GM19025 (cell line): Measurements from ENCODE around the gene INPP4B.
"Not testable (repeated sequence)": the region's sequence is repeated elsewhere in the genome, so short reads cannot be mapped to it uniquely, and the experiment has no call there.

Source experiments
- ATAC-seq: cut with Tn5 transposase; IDR thresholded peaks from one replicate; pipeline ENCODE4 v1.9.1; 2021; ENCODE audit warnings: mild to moderate bottlenecking, low read depth, moderate library complexity; ENCODE audit not compliant: unreplicated experiment

The INPP4B gene

DNA sequence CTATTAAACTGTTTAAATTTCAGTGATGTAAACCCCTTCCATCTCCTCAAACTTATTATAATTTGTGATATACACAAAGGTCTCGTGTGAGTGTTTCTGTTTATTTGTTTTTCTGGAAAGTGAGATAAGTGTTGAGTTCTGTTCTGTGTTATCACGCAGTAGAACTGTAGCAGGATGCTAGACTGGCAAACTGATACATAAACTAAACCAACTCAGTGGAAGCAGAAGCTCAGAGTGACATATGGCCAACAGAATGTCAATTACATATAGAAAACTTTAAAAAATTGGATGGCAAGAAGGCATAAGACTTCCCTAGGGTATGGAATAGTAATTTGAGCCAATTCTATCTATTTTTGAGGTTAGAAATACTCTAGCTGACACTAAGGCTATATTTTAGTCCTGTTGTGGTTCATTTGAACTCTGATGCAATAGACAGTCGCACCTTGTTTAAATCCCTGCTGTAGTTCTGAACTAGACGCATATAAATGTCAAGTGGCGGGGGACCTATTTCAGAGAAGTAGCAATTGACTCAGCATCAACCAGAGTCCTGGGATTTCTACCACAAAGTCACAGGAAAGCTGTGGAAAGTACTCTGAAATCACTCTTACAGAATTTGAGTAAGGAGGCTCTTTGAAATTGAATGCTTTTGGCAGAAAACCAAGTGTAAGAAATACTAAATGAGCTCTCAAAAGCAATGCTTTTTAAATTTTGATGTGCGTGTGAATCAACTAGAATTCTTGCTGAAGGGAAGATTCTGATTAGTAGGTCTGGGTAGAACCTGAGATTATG is 294.4 kb downstream of the INPP4B start:
- no peak for ATAC-seq

DNA sequence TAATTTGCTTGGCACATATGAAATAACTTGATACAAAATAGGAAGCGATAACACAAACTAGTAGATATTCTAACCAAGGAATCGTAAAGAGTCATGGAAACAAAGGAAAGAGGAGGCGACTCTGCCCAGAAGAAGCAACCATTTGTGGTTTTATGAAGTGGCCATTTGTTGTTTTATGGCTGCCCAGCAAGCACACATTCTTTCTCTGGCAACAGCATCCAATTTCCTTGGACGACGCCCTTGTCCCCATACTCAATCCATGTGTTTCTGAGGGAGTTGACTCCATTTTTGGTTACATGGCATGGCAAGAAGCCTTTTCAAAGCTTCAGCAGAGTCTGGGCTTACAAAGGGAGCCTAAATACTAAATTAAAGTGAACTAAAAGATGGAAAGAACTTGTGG is 295.1 kb downstream of the INPP4B start:
- no peak for ATAC-seq

DNA sequence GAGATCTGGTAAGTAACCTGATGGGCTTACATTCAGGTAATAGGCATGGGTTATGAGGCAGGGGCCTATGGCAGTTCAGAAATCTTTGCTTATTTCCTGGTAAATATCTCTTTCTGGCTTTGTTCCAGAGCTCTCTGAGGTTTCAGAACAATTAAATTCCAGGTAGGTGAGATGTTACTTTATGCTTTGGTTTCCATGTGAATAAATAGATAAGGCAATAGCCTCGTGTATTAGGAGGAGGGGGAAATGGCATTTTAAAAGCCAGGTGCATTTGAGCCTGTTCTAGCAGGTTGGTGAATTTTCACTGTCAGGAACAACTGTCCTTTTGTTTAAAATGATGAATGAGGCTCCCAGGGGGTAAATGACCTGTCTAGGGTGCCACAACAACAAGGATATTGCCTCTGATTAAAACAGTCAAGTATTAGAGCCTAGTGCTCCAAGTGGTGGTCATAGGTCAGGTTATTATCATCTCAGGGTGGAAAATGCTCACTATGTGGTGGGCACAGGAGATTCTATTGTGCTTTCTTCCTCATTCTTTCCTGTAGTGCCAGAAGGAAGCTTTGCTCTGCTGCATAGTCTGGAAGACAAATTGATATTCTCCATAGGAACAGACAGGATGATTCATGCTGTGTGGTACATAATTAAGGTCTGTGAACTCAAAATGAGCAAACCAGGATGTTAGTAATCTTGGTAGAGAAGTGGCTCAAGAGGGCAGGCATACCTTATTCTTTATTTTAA is 296.2 kb downstream of the INPP4B start:
- no peak for ATAC-seq

DNA sequence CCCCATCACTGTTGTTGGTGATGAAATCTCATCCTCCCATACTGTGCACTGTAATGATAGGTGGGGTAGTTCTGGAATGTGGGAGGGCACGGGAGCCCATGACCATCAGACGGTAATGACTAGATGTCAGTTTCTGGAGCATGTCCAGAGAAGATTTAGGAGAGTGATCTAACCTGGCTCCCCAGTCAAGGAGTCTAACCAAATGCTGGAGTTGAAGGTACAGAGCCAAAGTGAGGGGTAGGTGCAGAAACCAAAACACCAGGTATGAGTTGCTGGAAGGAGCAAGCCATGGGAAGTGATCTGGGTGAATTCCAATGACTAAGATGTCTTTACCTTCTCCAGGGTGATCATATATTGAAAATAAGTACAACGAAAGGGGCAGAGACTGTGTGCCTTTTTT is 296.9 kb downstream of the INPP4B start:
- no peak for ATAC-seq

DNA sequence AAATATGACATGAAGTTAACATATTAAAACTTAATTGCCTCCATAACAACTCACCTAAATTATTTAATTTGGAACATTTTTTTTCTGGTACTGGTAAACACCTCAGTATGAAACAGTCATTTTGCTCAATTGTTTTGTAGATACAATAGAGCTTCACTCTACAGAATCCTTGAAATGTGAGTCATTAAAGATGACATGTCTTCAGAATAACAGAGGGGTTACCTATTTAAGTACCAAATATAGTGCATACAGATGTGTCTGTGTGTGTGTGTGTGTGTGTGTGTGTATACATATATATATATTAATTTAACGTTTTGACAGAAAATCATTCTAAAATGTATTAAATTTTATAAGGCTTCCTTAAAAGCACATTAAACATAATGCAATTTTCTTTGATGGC is 297.6 kb downstream of the INPP4B start:
- ATAC-seq = no peak

DNA sequence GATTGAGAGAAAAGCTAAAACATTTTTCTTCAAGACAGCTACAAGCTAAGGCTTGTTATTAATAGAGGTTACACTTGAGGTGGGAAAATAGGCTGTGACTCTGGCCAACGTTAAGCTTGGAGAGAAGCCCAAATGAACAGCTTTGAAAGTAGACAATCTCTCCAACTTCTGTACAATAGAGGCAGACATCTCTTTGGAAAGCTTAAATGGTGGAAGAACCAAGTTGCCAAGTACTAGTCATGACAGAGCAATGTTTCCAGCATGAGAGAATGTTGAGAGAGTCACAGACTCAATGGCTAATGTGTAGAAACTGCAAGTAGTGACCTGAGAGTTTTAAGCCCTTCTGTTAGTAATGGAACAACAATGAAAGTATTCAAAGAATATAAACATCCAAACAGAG is 298.1 kb downstream of the INPP4B start:
- no peak for ATAC-seq

DNA sequence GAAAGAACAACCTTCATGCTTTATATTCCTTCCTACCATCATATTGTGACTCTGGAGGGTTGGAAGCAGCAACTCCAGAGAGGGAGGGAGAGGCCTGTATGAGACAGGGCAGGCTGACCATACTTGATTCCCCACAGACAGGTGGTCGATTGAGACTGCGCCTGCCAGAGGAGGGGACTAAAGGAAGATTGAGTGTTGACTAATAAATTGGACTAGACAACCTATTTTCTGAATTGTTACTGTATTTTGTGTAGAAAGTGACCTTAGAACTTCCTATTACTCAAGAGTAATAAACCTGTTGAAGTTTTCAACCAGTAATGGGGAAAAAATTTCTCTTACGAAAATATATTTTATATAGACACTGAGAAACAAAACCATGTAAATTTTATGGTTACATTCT is 301.5 kb downstream of the INPP4B start:
- ATAC-seq = no peak

DNA sequence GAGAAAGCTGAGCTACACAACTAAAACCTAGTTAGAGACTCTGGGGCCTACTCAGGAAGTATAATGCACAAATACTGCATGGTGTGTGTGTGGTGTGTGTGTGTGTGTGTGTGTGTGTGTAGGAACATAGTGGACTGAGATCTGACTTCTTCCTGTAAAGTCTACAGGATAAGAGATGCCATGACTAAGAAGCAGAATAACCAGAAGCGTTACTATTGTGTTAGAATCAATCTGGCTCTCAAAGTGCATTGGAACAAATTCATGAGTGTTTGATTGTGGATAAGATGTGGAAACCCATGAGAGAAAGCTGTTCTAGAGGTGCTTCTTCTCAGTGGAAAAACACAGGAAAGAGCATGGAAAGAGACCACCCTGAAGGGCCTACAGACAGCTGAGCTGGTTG is 302.1 kb downstream of the INPP4B start:
- ATAC-seq = no peak

DNA sequence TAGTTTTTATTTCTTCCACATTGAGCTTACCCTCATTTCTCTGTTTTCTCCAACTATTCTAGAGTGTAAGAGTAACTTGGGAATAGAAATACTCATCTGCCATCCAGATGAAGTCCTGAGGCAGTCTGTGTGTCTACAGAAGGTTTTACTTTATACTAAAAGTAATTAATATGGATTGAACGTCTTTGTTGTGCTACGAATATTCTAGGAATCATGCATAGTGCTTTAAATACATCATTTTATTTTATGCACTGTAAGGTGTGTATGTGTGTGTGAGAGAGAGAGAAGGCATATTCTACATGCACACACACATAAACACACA is 305.7 kb downstream of the INPP4B start:
- no peak for ATAC-seq

DNA sequence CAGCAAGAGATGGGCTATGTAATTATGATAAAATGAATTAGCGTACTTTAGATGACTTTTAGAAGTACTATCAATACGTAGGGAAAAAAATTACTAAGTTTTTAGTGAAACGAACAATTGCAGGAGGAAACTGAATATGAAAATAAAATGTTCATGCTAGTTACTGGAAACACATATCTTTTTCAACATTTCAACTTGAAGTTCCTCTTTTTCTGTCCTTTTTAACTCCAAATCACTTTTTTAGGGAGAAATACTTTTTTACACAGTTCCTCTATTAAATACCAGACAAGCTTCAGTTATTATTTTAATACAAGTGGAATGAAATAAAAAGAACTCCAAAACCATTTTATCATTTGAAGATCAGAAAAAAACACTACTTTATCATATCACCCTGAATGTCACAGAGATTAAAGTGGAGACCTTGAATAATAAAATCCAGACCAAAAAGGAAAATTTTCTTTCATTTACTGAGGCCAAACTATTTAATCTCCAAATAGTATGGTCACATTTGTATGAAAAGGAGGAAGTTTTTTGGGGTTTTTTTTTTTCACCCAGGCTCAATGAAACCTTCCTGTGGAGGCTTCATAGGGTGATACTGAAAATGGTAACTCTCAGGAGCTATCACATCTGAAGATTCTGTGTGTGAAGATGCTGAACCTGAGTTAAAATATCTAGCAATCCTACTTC is 306.2 kb downstream of the INPP4B start:
- no peak for ATAC-seq

DNA sequence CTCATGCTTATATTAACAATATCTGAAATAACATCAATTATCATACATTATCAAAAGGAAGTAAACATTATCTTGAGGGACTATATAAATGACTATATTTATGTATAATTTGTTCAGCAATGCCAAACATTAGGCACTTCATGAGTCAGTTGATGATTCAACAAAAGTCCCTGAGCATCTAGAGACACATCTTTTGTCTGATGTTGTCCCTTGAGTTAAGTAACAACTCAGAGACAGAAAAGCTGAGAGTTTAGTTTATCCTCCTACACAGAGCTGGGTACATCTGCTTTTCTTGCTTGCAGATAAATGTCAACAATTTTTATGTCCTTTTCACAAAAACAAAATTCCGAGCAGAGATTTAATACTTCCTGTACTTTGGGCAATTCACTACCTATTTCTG is 311.1 kb downstream of the INPP4B start:
- no peak for ATAC-seq

DNA sequence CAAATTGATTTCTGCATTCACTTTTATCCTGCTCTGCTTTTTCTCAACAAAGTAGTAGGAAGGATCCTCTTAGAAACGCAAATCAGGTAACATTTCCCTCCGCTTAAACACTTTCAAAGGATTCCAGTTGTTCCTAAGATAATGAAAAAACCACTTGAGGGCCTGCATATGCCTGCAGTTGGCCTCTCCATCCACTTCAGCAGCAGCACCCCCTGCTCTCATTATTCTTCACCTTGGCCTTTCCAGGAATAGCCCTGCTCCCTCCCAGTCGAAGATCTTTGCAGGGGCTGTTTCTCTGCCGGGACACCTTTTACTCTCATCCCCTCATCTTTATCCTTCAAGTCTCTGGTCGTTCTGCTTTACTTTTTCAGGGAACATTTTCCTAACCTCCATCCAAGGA is 314.0 kb downstream of the INPP4B start:
- ATAC-seq = no peak

DNA sequence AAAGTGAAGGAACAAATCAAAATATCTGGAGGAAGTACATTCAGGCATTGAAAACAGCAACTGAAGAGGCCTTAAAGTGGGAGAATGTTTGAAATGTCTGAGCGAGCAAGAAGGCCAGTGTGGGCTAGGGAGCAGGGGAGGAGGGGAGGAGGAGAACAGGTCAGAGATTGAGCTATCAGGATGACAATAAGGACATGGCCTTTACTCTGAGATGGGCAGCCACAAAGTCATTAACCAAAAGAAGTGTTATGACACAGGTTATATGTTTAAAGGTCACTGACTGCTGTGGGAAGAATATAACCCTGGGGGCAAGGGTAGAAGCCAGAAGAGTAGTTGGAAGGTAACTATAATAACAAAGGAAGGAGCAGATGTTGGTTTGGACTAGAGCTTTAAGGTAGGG is 315.4 kb downstream of the INPP4B start:
- no peak for ATAC-seq

DNA sequence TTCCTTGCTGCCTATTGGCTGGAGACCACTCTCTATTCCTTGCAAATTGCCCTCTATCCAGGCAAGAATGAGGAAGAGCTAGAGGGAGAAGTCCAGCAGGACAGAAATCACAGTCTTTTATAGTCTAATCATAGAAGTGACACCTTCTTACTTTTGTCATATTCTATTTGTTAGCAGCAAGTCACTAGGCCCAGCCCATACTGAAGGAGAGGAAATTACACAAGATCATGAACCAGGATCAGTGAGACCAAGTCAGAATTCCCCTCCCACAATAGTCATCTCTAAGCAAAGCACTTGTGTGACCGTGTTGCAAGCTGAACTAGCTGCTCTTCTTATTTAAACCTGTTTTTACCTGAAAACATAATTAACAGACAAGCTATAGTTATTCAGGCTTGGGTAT is 317.7 kb downstream of the INPP4B start:
- ATAC-seq = no peak

DNA sequence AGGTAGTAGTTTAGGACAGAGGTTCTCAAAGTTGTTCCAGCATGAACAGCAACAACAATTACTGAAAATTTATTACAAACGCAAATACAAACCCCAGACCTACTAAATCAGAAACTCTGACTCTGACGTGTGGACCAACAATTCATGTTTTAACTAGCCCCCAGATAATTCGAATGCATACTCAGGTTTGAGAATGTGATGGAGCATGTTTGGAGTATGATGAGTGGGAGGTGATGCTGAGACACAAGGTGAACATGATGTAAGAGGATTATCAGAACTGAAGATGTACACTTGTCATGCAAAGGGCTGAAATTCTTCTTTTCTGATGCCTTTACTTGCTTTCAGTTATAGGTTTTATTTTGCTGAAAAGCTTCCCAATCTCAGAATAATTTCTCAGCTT is 323.0 kb downstream of the INPP4B start:
- no peak for ATAC-seq

DNA sequence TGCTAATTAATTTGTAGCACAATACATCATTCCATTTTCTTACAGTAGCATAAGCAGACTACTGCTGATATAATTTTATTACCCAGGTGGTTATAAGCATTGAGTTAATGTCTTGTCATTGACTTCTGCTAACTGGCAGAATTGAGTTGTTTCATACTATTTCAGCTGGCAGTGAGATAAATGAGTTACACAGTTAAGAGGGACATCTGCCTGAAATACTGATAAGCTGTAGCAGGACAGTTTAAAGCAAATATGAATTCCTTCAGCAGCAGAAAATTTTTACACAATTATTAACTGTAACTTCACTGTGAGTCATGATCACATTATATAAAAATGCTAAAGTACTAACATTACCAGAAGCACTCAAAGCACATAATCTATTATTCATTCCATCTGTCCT is 326.8 kb downstream of the INPP4B start:
- no peak for ATAC-seq

DNA sequence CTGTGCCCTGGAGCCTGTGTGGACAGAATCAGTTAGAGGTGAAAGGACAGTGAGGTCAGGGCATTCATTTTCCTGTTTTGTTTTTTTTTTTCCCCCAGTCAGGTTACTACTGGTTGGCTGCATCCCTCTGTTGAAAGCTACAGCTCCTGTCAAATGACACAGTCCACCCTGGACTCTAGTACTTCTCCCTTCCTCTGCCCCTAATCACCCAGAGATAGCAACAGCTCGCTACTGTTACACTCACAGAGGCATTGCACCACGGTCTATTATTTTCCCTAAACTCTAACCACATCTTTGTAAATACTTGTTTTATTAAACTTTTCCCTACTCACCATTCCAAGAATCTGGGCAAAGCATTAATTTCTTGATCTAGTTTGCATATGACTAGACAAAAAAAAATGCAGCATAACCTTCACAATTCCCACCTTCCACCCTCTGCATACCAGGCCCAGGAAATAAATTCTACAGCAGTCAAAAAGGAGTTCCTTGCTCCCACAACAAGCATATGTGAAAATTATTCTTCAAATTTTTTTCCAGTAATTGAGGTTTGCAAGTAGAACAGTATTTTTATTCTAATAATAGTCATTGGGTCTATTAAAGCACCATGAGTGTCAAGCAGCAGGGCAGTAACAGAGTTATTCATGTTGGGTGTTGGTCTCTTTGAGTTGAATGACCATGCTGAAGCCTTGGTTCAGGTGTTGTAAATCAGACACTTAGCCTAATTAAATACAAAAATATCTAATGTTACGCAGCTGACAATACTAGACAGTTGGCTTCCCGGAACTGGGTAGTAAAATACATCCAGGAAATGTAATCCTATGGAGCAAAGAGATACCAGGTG is 329.2 kb downstream of the INPP4B start:
- no peak for ATAC-seq

DNA sequence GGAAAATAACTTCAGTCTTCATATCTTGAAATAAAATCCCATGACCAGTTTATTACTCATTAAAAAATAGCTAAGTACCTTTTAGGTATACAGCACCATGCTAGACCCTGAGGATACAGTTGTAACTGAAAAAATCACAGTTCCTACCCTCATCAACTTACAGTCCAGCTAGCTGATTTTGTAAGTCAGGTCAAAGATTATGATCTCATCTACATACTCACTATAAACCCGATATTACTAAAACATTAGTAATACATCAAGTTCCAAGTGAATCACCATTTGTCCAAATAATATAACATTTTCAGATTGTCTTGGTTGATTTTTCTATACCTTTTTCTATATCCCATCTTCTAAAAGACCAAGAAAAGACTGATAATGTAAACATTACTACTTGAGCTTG is 333.9 kb downstream of the INPP4B start:
- no peak for ATAC-seq

DNA sequence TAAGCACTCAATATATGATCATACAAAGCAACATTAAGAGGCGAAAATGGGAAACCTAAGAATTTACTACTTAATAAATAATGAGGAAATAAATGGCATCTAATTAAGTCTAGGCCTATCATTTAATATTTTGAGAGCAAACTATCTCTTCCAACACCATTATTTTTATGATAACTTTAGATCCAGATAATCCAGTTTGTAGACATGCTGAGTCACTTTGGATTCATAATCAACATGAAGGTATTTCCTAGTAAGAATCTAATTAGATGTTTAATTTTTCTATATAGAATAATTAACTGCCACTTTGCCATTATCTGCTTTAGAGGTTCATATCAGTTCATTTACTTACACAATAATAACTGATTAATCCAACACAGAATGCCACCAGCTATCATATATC is 336.2 kb downstream of the INPP4B start:
- no peak for ATAC-seq

DNA sequence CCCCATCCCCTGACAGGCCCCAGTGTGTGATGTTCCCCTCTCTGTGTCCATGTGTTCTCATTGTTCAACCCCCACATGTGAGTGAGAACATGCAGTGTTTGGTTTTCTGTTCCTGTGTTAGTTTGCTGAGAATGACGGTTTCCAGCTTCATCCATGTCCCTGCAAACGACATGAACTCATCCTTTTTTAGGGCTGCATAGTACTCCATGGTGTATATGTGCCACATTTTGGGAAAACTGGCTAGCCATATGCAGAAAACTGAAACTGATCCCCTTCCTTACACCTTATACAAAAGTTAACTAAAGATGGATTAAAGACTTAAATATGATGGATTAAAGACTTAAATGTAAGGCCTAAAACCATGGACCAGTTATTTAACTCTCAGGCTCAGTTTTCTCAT is 336.7 kb downstream of the INPP4B start:
- ATAC-seq = not testable (repeated sequence)

DNA sequence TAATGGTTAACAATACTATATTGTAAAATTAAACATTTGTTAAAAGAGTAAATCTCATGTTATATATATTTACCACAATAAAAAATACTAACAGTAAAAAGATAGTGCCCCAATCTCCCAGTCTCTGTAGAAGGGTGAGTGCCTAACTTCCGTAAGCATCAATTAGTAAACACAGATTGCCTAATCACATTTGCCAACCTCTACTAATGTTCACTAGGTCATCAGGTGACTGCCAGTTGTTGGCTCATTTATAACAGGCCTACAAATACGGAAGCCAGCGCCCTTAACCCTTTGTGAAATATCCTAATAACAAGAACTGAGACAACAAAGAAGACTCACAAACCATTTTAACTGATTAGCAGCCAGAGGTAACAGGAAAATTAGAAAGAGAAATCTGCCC is 345.1 kb downstream of the INPP4B start:
- ATAC-seq = no peak
